Measurements from ENCODE around the gene NOX4.
"Not testable (repeated sequence)": the region's sequence is repeated elsewhere in the genome, so short reads cannot be mapped to it uniquely, and the experiment has no call there.

NOX4 gene

GRCh38 chr11:89338073-89338472 lies 153.1 kb downstream of the NOX4 start:
- H3K4me2 ChIP-seq (ENCODE audit: low read length, poor library complexity, severe bottlenecking); H3K79me1 ChIP-seq (replicated peaks; ENCODE audit: low read length, poor library complexity, severe bottlenecking); H3K4me1 ChIP-seq (ENCODE audit: control insufficient read depth, insufficient read depth, low read depth, low read length): not testable (repeated sequence)

DNA sequence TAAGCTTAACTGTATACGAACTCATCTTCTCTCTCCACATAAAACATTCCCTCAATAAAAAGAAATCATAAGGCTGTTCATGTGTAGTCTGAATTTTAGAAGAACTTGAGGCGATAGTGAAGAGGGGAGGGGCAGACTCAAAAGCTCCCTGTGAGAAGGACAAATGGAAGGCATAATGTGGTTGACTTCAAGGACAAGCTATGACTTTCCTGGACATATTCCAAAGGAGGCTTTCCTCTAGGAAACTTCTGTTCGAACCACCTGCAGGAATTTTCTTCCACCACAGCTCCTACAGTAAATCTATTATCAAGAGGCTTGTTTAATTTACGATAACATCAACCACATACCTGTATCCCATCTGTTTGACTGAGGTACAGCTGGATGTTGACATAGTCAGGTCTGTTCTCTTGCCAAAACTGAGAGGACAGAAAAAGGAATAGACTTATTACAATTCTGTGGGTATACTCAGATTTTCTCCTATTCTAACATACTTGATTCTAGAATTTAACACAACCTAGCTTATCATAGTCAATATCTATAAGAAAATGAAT lies 154.0 kb downstream of the NOX4 start:
- H3K36me3 ChIP-seq (ENCODE audit: control insufficient read depth in 1 of 2, insufficient read depth in 2 of 2, low read depth in 1 of 2, low read length in 2 of 2); H2AK5ac ChIP-seq (ENCODE audit: low read length, severe bottlenecking): not testable (repeated sequence)

More at GRCh38 chr11:89338073-89338472, 153.1 kb downstream of the NOX4 start:
- not testable (repeated sequence) for H4K91ac ChIP-seq (ENCODE audit: low read length); H2BK5ac ChIP-seq (ENCODE audit: low read depth, low read length, poor library complexity, severe bottlenecking); H3K23ac ChIP-seq (ENCODE audit: low read length in 2 of 2); H3K27me3 ChIP-seq (ENCODE audit: control insufficient read depth in 1 of 2, insufficient read depth in 1 of 2, low read length in 2 of 2); H3K9me3 ChIP-seq (ENCODE audit: control insufficient read depth, low read length); H3K36me3 ChIP-seq (ENCODE audit: control insufficient read depth in 1 of 2, insufficient read depth in 2 of 2, low read depth in 1 of 2, low read length in 2 of 2); H3K14ac ChIP-seq (ENCODE audit: low read length in 2 of 2); H2AK5ac ChIP-seq (ENCODE audit: low read length, severe bottlenecking); H2AFZ ChIP-seq (ENCODE audit: low read depth, low read length); H3K4me3 ChIP-seq (ENCODE audit: insufficient read depth in 1 of 2, low read depth in 1 of 2, low read length in 2 of 2); H3K9ac ChIP-seq (ENCODE audit: low read length); H3K27ac ChIP-seq (ENCODE audit: low read length, poor library complexity, severe bottlenecking); H3K18ac ChIP-seq (ENCODE audit: low read depth in 1 of 2, low read length in 2 of 2); H3K4ac ChIP-seq (ENCODE audit: low read depth in 1 of 2, low read length in 2 of 2); H2BK15ac ChIP-seq (ENCODE audit: low read depth, poor library complexity, severe bottlenecking); H2BK12ac ChIP-seq (ENCODE audit: low read length in 2 of 2); H2BK120ac ChIP-seq (ENCODE audit: low read depth, low read length); DNase-seq; H4K8ac ChIP-seq (ENCODE audit: low read length)
- WGBS: no CpG with 5 or more reads among the region's 2 CpGs

GRCh38 chr11:89333704-89334103 lies 157.5 kb downstream of the NOX4 start:
- not testable (repeated sequence) for H2AFZ ChIP-seq (ENCODE audit: low read depth, low read length); H3K23ac ChIP-seq (ENCODE audit: low read length in 2 of 2); H3K4me3 ChIP-seq (ENCODE audit: insufficient read depth in 1 of 2, low read depth in 1 of 2, low read length in 2 of 2); H4K91ac ChIP-seq (ENCODE audit: low read length); H3K4ac ChIP-seq (ENCODE audit: low read depth in 1 of 2, low read length in 2 of 2); H2BK12ac ChIP-seq (ENCODE audit: low read length in 2 of 2); H3K27me3 ChIP-seq (ENCODE audit: control insufficient read depth in 1 of 2, insufficient read depth in 1 of 2, low read length in 2 of 2); H3K9me3 ChIP-seq (ENCODE audit: control insufficient read depth, low read length); H3K79me1 ChIP-seq (replicated peaks; ENCODE audit: low read length, poor library complexity, severe bottlenecking); H2BK120ac ChIP-seq (ENCODE audit: low read depth, low read length); H3K36me3 ChIP-seq (ENCODE audit: control insufficient read depth in 1 of 2, insufficient read depth in 2 of 2, low read depth in 1 of 2, low read length in 2 of 2); H2BK5ac ChIP-seq (ENCODE audit: low read depth, low read length, poor library complexity, severe bottlenecking); H3K4me1 ChIP-seq (ENCODE audit: control insufficient read depth, insufficient read depth, low read depth, low read length); H3K14ac ChIP-seq (ENCODE audit: low read length in 2 of 2); H2AK5ac ChIP-seq (ENCODE audit: low read length, severe bottlenecking); H3K27ac ChIP-seq (ENCODE audit: low read length, poor library complexity, severe bottlenecking); H3K18ac ChIP-seq (ENCODE audit: low read depth in 1 of 2, low read length in 2 of 2); H4K8ac ChIP-seq (ENCODE audit: low read length); H3K4me2 ChIP-seq (ENCODE audit: low read length, poor library complexity, severe bottlenecking); H2BK15ac ChIP-seq (ENCODE audit: low read depth, poor library complexity, severe bottlenecking)
- DNase-seq: peak; percentile 46
- WGBS: 67% methylated on average over 1 of the region's 1 CpG
- H3K9ac ChIP-seq (ENCODE audit: low read length): peak overlapping the region; percentile 66

More for the DNA sequence above, 154.0 kb downstream of the NOX4 start:
- not testable (repeated sequence) for H3K27me3 ChIP-seq (ENCODE audit: control insufficient read depth in 1 of 2, insufficient read depth in 1 of 2, low read length in 2 of 2); H3K4me3 ChIP-seq (ENCODE audit: insufficient read depth in 1 of 2, low read depth in 1 of 2, low read length in 2 of 2); H2BK15ac ChIP-seq (ENCODE audit: low read depth, poor library complexity, severe bottlenecking); H4K8ac ChIP-seq (ENCODE audit: low read length); H2AFZ ChIP-seq (ENCODE audit: low read depth, low read length); H3K4ac ChIP-seq (ENCODE audit: low read depth in 1 of 2, low read length in 2 of 2); H3K4me1 ChIP-seq (ENCODE audit: control insufficient read depth, insufficient read depth, low read depth, low read length); H2BK5ac ChIP-seq (ENCODE audit: low read depth, low read length, poor library complexity, severe bottlenecking); H2BK120ac ChIP-seq (ENCODE audit: low read depth, low read length); H3K4me2 ChIP-seq (ENCODE audit: low read length, poor library complexity, severe bottlenecking); H3K9me3 ChIP-seq (ENCODE audit: control insufficient read depth, low read length); DNase-seq; H2BK12ac ChIP-seq (ENCODE audit: low read length in 2 of 2); H4K91ac ChIP-seq (ENCODE audit: low read length); H3K27ac ChIP-seq (ENCODE audit: low read length, poor library complexity, severe bottlenecking); H3K9ac ChIP-seq (ENCODE audit: low read length); H3K14ac ChIP-seq (ENCODE audit: low read length in 2 of 2); H3K23ac ChIP-seq (ENCODE audit: low read length in 2 of 2); H3K79me1 ChIP-seq (replicated peaks; ENCODE audit: low read length, poor library complexity, severe bottlenecking); H3K18ac ChIP-seq (ENCODE audit: low read depth in 1 of 2, low read length in 2 of 2)
- WGBS: 100% methylated on average over 2 of the region's 4 CpGs

GRCh38 chr11:89331940-89332339 lies 159.2 kb downstream of the NOX4 start:
- H3K14ac ChIP-seq (ENCODE audit: low read length in 2 of 2): not testable (repeated sequence)

More at GRCh38 chr11:89331940-89332339, 159.2 kb downstream of the NOX4 start:
- H2BK5ac ChIP-seq (ENCODE audit: low read depth, low read length, poor library complexity, severe bottlenecking); H2AFZ ChIP-seq (ENCODE audit: low read depth, low read length); H3K18ac ChIP-seq (ENCODE audit: low read depth in 1 of 2, low read length in 2 of 2); H3K4me3 ChIP-seq (ENCODE audit: insufficient read depth in 1 of 2, low read depth in 1 of 2, low read length in 2 of 2); H3K27me3 ChIP-seq (ENCODE audit: control insufficient read depth in 1 of 2, insufficient read depth in 1 of 2, low read length in 2 of 2); H3K23ac ChIP-seq (ENCODE audit: low read length in 2 of 2); H2BK12ac ChIP-seq (ENCODE audit: low read length in 2 of 2); H3K4me2 ChIP-seq (ENCODE audit: low read length, poor library complexity, severe bottlenecking); H2BK15ac ChIP-seq (ENCODE audit: low read depth, poor library complexity, severe bottlenecking); H3K4ac ChIP-seq (ENCODE audit: low read depth in 1 of 2, low read length in 2 of 2); H3K4me1 ChIP-seq (ENCODE audit: control insufficient read depth, insufficient read depth, low read depth, low read length); H3K79me1 ChIP-seq (replicated peaks; ENCODE audit: low read length, poor library complexity, severe bottlenecking); H2BK120ac ChIP-seq (ENCODE audit: low read depth, low read length); DNase-seq; H3K36me3 ChIP-seq (ENCODE audit: control insufficient read depth in 1 of 2, insufficient read depth in 2 of 2, low read depth in 1 of 2, low read length in 2 of 2); H3K27ac ChIP-seq (ENCODE audit: low read length, poor library complexity, severe bottlenecking); H3K9me3 ChIP-seq (ENCODE audit: control insufficient read depth, low read length); H4K91ac ChIP-seq (ENCODE audit: low read length); H4K8ac ChIP-seq (ENCODE audit: low read length); H3K9ac ChIP-seq (ENCODE audit: low read length); H2AK5ac ChIP-seq (ENCODE audit: low read length, severe bottlenecking): not testable (repeated sequence)
- 88% methylated on average over 4 of the region's 4 CpGs for WGBS

Measured in mesenchymal stem cell (in vitro differentiated cells and primary cell).